ENCODE results near the gene SLC35E2B.
"Not testable (repeated sequence)": the region's sequence is repeated elsewhere in the genome, so short reads cannot be mapped to it uniquely, and the experiment has no call there.

DNA sequence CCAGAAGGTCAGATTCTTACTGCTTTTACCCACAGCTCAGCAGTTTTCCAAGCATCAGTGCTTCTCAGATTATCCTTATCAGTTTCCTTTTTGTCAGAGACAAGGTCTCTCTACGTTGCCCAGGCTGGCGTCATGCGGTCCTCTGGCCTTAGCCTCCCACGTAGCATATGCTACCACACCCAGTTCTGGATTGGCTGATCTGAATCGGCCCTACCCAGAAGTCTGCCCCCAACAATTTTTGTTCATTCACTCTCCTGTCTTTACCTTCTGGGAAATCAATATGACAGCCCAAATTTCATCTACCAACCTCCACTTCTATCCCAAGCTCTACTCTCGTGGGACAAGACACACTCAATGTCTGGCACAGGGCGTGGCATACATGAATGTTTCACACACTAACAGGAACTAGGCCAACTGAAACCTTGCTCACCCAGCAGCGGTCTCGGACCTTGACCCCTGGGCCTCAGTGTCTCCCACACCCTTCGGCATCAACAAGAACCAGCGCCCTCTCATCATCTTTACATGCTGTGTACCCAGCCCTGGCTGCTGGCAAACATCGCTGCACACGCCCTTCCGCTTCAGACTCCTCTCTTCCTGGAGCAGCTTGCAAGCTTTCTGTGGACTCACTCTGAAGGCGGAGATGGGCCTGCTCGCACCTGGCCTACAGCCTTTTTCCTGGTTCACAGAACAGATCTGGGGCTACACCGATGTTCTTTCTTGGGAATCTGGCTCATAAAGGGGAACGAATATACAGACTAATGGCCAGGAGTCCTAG lies 22.7 kb upstream of the SLC35E2B start:
- not testable (repeated sequence) for TF ChIP-seq CTCF, POLR2A (IDR thresholded peaks at IDR 0.05)

Measured in upper lobe of left lung (tissue), 4 donors.